A204.1 (cell line): ENCODE results near the gene CCDC185.

Experiments
- FAIRE-seq: peaks from 2 replicates; lab custom pipeline; 2012; peaks lifted over from hg19 to GRCh38; lab: Jason Lieb, UNC

CCDC185 gene

DNA sequence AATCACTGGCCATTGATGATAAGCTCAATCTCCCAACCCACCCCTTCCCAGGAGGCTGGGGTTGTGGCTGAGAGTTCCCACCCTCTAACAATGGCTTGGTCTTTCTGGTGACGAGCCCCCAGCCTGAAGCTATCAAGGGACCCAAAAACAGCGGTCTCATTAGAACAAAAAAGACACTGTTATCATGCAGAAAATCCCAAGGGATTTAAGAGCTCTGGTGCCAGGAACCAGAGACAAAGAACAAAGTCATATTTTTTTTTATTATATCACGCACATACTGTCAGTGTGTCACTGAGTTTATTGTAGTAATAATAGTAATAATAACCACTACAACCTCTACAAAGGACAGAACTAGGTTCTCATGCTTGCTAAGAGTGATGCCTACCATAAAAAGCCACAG lies 43.9 kb downstream of the CCDC185 start:
- FAIRE-seq: no peak

DNA sequence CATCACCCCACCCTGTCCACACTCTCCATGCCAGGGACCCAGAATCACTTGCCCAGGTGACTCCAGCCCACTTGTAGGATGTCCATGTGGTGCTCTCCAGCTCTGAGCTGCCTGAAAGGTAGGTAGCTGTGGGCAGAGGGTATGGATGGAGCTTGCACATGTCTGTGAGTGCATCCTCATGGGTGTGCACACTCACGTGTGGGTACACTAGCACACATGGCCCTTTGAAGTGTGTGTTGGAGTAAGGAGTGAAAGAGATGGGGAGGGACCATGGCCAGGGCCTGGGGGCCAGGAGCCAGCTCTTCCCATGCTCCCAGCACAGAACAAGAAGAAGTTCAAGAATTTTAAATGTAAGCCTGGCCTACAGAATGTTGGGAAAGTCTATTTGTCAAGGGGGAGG lies 50.2 kb downstream of the CCDC185 start:
- no peak for FAIRE-seq

DNA sequence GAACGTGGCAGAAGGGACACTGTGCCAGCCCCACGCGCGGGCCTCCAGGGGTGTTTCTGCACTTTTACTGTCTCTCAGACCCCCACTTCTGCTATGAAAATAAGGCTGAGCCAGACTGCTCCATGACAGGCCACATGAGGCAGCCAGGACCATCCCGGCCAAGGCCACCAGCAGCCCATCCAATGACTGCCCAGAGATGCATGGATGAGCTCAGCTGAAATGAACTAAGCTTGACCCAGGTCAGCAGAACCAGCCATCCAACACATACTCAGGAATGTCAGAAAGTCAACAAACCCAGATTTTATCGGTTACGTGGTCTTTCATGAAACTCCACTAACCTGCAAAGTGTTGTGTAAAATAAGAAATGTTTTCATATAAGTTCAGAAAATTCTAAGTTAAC lies 51.2 kb downstream of the CCDC185 start:
- no peak for FAIRE-seq
